HL-60 (cell line): ENCODE measurements around the gene LGALS4.

Experiments
- DNase-seq, 2 experiments: peaks; one replicate each; pipeline ENCODE4 v3.0.0-alpha.2; 2010 to 2020; ENCODE audit warnings: low read depth in 1 of 2, low spot score in 1 of 2
- H3K27ac ChIP-seq: fragments of 250-450 bp; sonication (Bioruptor Pico); replicated peaks from 2 replicates; pipeline ENCODE4 v1.5.1; 2020; ENCODE audit warnings: mild to moderate bottlenecking, moderate library complexity
- H3K27me3 ChIP-seq: fragments of 250-450 bp; sonication (Bioruptor Pico); 2 replicates; pipeline ENCODE4 v1.5.1; 2021; ENCODE audit warnings: mild to moderate bottlenecking, moderate library complexity; ENCODE audit not compliant: insufficient read depth, poor library complexity, severe bottlenecking
- H3K4me3 ChIP-seq: replicated peaks from 2 replicates; pipeline ENCODE4 v1.5.1; 2011; ENCODE audit warnings: mild to moderate bottlenecking, control low read depth, low read length; ENCODE audit not compliant: insufficient read depth
- CTCF ChIP-seq: IDR thresholded peaks from one replicate; pipeline ENCODE4 v1.5.1; 2011; ENCODE audit warnings: low read length, control low read depth, inconsistent platforms; ENCODE audit not compliant: insufficient read depth
- GABPA ChIP-seq: IDR thresholded peaks from 2 replicates; pipeline ENCODE4 v1.6.1; 2012; ENCODE audit warnings: low read depth
- POLR2AphosphoS5 ChIP-seq: IDR thresholded peaks from 2 replicates; pipeline ENCODE4 v1.6.1; 2012; ENCODE audit warnings: low read depth
- REST ChIP-seq: IDR thresholded peaks from 2 replicates; pipeline ENCODE4 v1.6.1; 2012; ENCODE audit warnings: low read depth; ENCODE audit not compliant: insufficient replicate concordance
- SPI1 ChIP-seq: IDR thresholded peaks from 2 replicates; pipeline ENCODE4 v1.6.1; 2012; ENCODE audit warnings: low read depth, mild to moderate bottlenecking, borderline replicate concordance

Gene LGALS4

GRCh38 chr19:38839816-38840582 is 27.3 kb upstream of the LGALS4 start:
- Histone ChIP-seq H3K27ac (no peak overlapping the region), H3K27me3 (no peaks in the 10 kb centered on the region), H3K4me3 (no peak overlapping the region)
- TF ChIP-seq REST = no peak
- no peak for TF ChIP-seq GABPA
- TF ChIP-seq CTCF = no peak
- TF ChIP-seq SPI1 = no peak
- no peak for TF ChIP-seq POLR2AphosphoS5
- no peak for DNase-seq

- no peak for DNase-seq
Observed at GRCh38 chr19:38838986-38839761, 26.4 kb upstream of the LGALS4 start.

GRCh38 chr19:38838208-38838985 is 25.7 kb upstream of the LGALS4 start:
- H3K27ac ChIP-seq = no peak overlapping the region
- DNase-seq = no peak

More at GRCh38 chr19:38838986-38839761, 26.4 kb upstream of the LGALS4 start:
- H3K27ac ChIP-seq = no peak overlapping the region
- no peak for TF ChIP-seq GABPA
- 0 out of 2 replicates have a peak, but pooled peaks have one; percentile 38 for TF ChIP-seq POLR2AphosphoS5
- H3K27me3 ChIP-seq = no peaks in the 10 kb centered on the region
- H3K4me3 ChIP-seq = no peak overlapping the region

More at GRCh38 chr19:38838208-38838985, 25.7 kb upstream of the LGALS4 start:
- no peak for TF ChIP-seq REST
- no peak for TF ChIP-seq GABPA
- TF ChIP-seq POLR2AphosphoS5 = no peak
- no peak for TF ChIP-seq CTCF
- TF ChIP-seq SPI1 = no peak
- no peak overlapping the region for H3K4me3 ChIP-seq
- no peaks in the 10 kb centered on the region for H3K27me3 ChIP-seq
